Measurements from ENCODE around the gene C15orf39.

C15orf39 gene

GRCh38 chr15:75170711-75171341 lies 30.9 kb upstream of the C15orf39 start:
- no peak for DNase-seq
- intact Hi-C loops (cut with DNase I) = no loop called here

DNA sequence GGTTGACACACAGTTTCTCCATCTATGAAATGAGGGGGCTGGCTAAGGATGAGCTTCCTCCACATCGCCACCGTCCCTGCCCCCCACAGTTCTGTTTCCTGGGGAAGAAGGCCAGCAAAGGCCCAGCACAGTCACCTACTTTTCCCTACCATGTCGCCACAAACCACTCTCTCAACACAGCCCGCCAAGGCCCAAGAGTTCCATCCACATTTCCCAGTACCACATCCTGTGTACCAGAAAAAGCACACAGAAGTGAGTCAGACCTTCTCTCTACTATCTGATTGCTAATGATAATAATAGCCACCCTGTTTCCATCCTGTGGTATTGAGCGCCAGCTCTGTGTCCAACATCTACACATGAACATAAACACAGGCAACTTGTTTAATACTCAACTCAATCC lies 30.3 kb upstream of the C15orf39 start:
- intact Hi-C loops (cut with DNase I) = no loop called here
- DNase-seq = no peak

DNA sequence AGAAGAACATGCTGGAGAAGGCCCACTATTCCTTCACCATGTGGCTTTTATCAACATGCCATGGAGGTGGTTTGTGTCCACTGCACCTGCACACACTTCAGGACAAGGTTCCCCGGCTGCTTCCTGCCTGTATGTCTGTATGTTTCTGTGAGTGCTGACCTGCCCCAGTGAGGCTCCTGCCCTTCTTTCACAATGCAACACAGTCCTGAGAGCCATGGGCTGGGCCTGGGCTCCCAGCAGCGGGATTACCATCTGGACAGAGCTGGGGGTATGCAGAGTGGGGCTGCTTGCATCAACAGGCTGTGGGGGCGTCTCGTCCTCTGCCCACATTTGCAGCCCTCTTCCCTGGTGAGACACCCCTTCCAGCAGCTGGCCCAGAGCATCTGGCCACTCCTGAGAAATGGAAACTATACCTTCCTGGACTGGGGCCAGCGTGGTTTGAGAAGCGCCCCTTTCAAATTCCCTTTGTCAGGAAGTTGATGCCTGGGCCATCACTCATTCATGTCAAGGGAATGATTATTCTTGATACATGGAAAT lies 29.3 kb upstream of the C15orf39 start:
- intact Hi-C loops (cut with DNase I) = no loop called here
- DNase-seq = no peak

DNA sequence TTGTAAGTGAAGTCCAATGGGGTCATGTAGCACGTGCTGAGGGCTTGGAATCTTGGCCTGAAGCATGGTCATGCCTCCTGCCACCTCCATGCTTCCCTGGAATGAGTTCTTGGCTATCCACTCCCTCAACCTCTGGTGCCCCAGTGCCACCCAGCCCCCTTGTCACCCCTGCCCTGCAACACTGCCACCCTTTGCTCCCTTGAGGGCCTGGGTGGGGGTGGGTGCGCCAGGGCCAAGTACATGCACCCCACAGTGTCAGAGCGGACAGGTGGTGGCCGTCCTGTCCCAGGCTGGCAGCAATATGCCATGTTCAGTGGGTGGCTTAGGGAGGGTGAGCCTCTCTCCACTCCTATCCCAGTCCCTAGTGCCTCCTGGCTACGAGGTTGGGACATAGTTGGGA lies 27.6 kb upstream of the C15orf39 start:
- intact Hi-C loops (cut with DNase I) = no loop called here
- no peak for DNase-seq

DNA sequence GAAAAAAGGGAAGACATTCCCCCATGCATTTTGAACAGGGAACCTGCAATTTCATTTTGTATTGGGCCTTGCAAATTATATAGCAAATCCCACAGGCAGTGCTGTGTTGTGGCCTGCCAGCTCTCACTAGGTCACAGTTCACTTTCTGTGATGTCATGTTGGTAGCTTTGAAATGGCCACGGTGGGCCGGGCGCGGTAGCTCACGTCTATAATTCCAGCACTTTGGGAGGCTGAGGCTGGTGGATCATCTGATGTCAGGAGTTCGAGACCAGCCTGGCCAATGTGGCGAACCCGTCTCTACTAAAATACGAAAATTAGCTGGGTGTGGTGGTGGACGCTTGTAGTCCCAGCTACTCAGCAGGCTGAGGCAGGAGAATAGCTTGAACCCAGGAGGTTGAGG lies 27.0 kb upstream of the C15orf39 start:
- DNase-seq = no peak

DNA sequence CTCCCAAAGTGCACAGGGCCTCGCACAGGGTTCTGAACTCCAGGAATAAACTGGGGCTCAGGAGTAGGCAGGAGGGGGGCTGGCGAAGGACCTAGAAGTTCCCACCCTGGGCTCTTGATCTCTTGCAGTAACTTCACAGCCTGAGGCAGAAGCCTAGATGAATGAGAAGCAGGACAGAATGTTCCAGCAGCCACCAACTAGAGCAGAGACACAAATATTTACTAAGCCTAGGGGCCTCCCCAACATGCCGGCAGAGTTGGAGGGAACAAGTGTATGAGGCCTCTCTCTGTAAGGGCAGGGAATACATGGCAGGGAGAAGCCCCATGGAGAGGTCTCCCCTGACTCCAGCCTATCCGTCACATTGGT lies 25.3 kb upstream of the C15orf39 start:
- intact Hi-C loops (cut with DNase I) = no loop called here
- no peak for DNase-seq

More for the DNA sequence above, 27.0 kb upstream of the C15orf39 start:
- intact Hi-C loops (cut with DNase I) = no loop called here

GRCh38 chr15:75177360-75178071 lies 24.2 kb upstream of the C15orf39 start:
- no peak for DNase-seq
- intact Hi-C loops (cut with DNase I) = no loop called here

DNA sequence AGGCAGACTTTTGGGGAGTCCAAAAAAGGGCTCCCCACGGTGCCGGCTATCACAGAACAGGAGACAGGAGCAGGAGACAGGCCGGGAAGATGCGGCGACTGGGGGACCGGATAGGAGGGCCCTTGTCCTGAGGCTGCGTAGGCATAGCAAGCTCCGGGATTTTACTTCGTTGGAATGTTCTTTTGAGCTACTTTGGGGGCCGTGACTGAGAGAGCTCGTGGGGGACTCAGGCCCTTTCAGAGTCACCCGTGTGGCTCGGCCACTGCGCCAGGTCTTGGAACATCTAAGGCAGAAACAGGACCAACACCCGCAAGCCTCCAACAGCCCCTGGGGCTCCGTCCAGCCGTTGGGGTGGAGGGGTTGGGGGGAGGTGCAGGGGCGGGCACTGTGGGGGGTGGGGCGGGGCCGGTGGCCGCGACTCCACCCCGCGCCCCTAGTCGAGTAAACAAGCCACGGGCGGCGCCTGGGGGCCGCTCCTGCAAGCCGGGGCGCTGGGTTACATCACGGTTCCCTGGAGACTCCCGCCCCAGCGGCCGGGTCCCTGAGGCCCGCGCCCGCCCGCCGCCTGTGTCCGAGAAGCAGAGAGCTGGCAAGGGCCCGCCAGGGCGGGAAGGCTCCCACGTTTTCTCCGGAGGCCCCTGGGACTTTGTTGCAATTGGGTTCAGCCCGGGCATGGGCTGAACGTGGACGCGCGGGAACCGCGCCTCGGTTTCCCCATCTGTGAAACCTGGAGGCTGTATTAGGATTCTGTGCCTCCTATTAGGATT lies 23.3 kb upstream of the C15orf39 start:
- peak in 7 of 42 donors; percentile 7 to 42 (median 26) for DNase-seq
- intact Hi-C loops (cut with DNase I) = no loop called here

DNA sequence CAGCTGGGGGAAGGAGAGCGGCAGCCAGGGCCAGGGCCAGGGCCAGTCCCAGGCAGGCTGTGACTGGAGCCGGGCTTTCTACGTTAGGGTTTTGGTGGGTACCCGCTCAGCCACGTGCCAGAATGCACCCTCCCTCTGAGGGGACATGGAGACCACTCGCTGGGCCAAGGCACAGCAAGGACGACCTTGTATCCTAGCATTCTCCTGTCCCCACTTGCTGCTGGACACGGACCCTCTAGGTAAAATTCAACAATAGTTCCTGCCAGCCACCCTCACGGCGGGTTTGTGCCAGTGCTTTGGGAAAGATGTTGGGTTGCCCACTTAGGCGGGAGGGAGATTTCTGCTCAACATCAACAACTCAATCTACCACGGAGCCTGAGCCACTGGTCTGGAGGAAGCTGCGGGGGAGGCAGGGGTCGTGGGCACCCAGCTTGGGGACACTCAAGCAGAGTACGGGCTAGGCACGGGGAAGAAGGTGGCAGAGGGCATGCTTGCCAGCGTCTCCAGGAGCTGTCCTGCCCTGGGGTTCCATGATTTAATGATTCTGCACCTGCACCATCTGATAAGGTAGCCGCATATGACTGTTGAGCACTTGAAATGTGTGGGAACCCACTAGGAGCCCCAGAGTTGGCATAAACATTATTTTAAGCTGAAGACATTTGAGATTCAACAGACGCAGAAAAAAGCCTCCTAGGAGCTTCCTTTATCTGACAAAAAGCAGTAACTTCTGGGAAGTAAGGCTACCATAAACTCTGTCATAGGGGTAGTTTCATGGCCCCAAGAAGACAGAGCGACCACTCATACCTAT lies 22.5 kb upstream of the C15orf39 start:
- DNase-seq = no peak
- intact Hi-C loops (cut with DNase I) = no loop called here

GRCh38 chr15:75179746-75180140 lies 21.9 kb upstream of the C15orf39 start:
- intact Hi-C loops (cut with DNase I) = no loop called here
- no peak for DNase-seq

DNA sequence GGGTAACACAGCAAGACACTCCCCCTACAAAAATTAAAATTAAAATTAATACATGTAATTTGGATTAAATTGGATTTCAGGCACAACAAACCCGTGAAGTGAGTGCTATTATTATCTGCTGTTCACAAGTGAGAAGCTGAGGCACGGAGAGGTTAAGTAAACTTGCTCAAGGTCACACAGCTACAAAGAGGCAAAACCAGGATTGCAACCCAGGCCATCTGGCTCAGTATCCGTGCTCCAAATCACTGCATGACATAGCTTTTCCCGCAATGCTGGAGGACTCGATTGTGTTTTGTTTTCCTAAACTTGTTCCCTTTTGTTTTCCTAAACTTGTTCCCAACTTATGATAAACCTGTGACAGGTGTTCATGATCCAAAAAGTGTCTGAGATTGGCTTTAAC lies 19.9 kb upstream of the C15orf39 start:
- intact Hi-C loops (cut with DNase I) = no loop called here
- no peak for DNase-seq

DNA sequence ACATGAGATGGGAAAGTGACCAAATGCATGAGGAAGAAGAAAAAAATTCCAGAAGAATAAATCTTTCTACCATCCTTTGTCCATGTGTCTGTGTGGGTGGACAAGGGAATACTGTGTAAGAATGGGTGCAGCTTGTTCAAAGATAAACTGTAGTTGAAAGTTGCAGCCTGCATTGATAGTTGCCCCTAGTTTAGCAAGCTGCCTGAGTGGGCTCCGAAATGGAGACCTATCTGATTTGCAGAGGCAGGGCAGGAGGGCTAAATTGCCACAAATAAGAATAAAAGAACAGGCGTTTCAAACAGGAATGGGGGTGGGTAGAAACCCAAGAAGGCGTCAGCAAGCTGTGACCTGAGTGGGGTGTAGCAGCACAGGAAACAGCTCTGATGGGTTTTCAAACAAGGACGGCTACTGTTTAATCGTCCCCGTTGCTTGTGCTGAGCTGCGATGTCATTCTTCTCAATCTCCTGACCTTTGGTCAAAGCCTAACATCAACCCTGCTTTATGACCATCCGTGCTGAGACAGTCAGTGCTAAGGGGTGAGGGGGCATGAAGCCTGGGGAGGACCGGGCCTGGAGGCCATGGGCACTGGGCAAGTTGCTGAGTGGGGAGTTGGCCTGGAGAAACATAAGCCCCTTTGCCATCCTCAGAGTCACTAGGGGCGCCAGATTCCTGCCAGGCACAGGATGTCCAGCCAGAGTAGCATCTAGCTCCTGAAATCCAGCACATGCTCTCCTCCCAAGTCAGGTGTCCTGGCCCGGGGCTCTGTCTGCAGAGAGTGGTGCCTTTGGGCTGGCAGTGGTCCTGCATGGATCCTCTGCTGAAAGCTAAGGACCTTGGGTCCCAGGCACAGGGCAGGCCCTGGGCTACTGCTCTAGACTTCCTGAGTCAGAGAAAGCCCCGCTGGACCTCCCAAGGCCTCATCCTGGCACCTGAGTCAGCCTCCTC lies 19.2 kb upstream of the C15orf39 start:
- DNase-seq = peak in 1 of 42 donors; percentile 14
- intact Hi-C loops (cut with DNase I) = no loop called here

DNA sequence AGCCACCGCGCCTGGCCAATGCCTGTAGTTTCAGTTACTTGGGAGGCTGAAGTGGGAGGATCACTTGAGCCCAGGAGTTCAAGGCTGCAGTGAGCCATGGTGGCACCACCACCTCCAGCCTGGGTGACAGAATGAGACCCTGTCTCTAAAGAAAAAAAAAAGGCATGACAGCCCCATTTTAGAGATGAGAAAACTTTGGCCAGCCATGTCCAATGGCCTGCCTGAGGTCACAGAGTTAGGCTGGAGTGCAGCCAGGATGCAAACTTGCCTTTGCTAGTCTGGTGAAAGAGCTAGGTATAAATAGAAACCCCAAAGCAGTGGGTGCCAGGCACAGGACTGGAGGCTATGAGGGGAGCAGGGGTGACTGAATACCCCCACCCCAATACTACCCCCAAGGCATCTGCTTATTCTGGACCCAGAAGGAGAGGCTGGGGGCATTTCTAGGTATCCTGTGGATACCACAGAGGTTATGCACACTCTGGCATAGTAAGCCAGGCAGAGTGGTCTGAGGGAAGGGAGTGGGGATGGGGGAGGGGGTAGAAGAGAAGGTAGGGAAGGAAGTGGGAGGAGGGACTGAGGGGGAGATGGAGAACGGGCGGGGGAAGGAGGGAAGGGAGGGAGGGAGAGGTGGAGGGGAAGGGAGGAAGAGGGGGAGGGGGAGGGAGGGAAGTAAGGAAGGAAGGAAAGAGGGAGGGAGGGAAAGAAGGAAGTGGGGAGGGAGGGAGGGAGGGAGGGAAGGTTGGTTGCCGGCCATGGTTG lies 16.2 kb upstream of the C15orf39 start:
- no peak for DNase-seq
- intact Hi-C loops (cut with DNase I) = no loop called here

DNA sequence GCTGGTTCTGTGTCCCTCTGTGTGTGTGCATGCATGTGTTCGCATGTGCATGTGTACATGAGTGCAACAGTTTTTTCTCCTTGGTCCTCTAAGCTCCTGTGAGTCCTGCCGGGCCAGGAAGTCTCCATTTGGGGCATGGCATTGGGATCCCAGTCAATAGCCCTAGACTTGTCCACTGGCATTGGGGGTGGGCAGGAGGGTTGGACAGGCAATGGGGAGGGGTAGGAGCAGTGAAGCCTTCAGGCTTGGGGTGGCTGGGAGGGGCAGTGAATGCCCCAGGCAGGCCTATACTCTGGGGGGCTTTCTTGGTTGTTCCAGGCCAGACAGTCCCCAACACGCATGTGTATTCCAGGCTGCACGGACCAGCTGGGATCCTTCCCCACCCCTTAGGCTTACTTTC lies 15.6 kb upstream of the C15orf39 start:
- peak in 1 of 42 donors; percentile 6 for DNase-seq
- intact Hi-C loops (cut with DNase I) = no loop called here

DNA sequence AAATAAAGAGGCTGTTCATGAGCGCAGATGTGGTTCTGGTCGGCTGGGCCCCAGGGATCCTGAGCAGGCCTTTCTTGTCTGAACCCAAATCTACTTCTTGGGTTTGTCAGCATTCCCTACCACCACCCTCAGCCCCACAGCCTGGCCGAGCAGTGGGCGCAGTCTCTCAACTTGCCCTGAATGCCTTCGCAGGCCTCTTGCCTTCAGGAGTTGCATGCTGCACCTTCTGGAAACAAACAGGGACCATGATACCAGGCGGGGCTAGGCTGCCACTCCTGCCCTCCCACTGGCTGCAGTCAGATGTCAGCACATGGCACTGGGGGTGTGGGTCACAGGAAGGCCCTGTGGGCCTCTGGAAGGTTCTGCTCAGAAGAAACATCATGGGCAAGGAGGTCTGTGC lies 13.2 kb upstream of the C15orf39 start:
- no peak for DNase-seq
- intact Hi-C loops (cut with DNase I) = no loop called here

GRCh38 chr15:75191235-75191634 lies 10.4 kb upstream of the C15orf39 start:
- no peak for DNase-seq
- intact Hi-C loops (cut with DNase I) = no loop called here

DNA sequence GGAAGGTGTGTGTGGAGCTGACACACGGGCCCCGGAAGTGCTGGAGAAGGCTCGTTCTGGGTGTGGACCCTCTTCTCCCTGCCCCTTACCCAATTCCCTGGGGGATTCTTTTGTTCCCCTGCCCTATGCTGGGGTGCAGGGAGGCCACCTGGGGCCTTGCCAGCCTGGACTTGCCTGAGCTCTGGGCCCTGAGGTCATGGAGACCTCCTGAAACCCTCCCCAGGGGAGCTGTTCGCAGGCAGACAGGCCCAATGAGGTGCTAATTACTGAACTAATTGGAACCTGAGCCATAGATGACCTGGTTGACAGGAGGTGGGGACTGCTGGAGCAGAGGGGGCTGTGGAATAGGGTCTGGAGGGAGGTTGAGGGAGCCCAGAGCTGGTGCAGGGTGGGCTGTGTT lies 9.4 kb upstream of the C15orf39 start:
- DNase-seq = no peak
- intact Hi-C loops (cut with DNase I) = no loop called here

GRCh38 chr15:75193272-75193671 lies 8.4 kb upstream of the C15orf39 start:
- DNase-seq = no peak
- intact Hi-C loops (cut with DNase I) = no loop called here
